GM18873 (cell line): ENCODE results near the gene NKX1-2.
"Not testable (repeated sequence)": the region's sequence is repeated elsewhere in the genome, so short reads cannot be mapped to it uniquely, and the experiment has no call there.

Experiments
- ATAC-seq: cut with Tn5 transposase; IDR thresholded peaks from one replicate; pipeline ENCODE4 v1.9.1; 2021; ENCODE audit warnings: mild to moderate bottlenecking, moderate library complexity, moderate number of reproducible peaks; ENCODE audit not compliant: unreplicated experiment, low FRiP score

NKX1-2 gene

DNA sequence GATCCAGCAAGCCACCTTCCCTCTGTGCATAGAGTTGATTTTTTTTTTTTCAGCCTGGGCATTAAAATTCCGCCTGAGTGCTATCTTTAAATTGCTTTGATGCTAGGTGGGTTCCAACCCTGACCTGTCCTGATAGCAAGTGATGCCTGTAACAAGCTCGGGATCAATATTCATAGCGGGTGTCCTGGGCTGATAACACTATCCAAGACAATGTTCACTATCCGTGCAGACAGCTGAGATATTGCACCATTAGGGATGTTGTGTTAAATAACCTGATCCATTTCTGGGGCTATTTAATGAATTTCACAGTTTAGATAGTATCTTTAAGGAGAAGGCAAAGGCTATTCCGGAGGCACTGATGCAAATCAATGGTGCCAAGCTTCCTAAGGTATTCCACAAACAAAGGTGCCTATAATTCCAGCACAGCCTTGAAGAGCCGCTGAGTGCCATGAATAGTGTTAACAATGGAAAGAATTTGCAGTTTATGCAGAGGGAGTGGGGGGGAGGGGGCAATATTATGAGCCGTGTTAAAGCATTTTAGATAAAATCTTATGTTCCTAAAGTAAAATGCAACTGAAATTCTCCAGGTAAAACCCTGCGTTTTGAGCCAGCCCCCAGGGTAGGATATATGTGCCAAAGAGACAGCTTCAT, 4.2 kb upstream of the NKX1-2 start:
- no peak for ATAC-seq

- ATAC-seq: no peak
These were observed 1.4 kb upstream of the NKX1-2 start for GRCh38 chr10:124451276-124451675.

- no peak for ATAC-seq
These were observed 885 bp upstream of the NKX1-2 start for GRCh38 chr10:124450783-124451057.

GRCh38 chr10:124449170-124450011, 444 bp downstream of the NKX1-2 start:
- no peak for ATAC-seq

DNA sequence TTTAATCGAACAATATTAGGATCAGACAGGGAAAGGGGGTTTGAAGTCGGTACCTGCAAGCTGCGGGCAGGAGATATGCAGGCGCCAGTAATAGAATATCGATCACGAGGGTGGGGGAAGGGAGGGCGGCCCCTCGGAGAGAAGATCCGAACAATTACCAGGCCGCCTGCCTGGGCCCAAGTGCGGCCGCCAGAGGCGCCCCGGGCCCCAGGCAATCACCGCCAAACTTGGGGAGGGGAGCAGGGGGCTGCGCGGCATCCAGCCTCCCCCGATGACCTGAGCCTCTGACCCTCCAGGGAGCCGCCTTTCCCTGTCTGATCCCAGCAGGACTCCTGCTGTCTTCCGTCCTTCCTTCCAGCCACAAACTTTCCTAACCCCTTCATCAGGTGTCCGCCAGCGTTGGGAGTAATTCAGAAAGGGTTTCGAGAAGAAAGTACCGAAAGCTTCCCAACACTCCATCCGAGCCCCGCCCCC, 1.1 kb downstream of the NKX1-2 start:
- ATAC-seq: no peak

- ATAC-seq: no peak
These were observed 1.9 kb downstream of the NKX1-2 start for GRCh38 chr10:124447751-124448466.

DNA sequence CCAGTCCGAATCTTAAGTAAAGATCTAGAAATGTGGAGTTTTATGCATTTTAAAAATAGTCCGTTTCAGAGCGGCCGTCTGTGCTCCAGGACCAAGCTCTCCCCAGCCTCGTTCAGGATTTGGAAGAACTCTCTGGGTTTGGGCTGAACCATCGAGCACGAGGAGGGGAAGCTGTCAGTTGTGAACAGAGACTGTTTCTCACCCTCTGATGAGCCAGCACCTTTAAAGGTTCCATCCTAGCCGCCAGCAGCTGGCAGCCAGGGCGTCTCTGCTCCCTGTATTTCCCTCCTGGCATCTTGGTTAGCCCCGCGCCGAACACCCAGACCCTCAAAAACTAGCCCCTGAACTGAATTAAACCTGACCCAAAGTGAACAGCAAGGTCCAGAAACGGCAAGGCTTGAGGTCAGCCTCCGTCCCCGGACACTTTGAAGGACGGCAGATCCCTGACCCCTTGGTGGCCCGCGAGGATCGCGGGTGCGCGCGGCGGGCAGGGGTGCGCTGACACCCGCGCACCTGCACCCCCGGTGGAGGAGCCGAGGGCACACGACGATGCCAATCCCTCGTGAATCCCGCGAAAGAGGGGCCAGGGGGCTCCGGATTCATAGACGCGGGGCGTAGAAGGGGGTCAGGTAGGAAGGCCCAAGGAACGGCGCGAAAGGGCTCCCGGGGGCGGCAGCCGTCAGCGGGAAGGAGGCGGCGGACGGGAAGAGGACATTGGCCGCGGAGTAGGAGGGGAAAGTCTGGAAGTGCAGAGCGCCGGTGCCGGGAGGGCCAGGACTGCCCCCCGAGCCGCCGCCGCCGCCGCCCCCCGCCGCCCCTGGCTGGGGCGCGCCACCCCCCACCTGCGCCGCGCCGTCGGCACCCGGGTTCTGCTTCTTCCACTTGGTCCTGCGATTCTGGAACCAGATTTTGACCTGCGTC, 2.7 kb downstream of the NKX1-2 start:
- ATAC-seq: no peak

DNA sequence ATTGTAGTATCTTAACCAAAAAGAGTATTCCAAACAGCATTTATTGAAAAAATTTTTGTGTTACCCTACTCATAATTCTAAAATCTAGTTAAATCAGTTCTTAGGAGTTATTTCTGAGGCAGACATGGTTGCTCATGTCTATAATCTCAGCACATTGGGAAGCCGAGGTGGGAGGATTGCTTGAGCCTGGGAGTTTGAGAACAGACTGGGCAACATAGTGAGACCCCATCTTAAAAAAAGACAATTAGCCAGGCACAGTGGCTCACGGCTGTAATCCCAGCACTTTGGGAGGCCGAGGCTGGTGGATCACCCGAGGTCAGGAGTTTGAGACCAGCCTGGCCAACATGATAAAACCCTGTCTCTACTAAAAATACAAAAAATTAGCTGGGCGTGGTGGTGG, 8.1 kb downstream of the NKX1-2 start:
- not testable (repeated sequence) for ATAC-seq

DNA sequence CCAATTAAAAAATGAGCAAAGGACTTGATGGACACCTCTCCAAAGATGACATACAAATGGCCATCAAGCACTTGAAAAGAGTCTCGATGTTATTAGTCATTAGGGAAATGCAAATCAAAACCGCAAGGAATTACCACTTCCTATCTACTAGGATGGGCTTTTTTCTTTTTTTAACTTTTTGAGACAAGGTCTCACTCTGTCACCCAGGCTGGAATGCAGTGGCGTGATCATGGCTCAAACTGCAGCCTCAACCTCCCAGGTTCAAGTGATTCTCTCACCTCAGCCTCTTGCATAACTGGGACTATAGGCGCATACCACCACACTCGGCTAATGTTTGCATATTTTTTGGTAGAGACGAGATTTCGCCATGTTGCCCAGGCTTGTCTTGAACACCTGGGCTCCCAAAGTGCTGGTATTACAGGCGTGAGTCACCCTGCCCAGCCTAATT, 13.6 kb downstream of the NKX1-2 start:
- ATAC-seq: no peak

GRCh38 chr10:124435683-124436082, 14.2 kb downstream of the NKX1-2 start:
- not testable (repeated sequence) for ATAC-seq

GRCh38 chr10:124433461-124433860, 16.4 kb downstream of the NKX1-2 start:
- no peak for ATAC-seq

- ATAC-seq: no peak
These were observed 19.8 kb downstream of the NKX1-2 start for GRCh38 chr10:124430077-124430476.

- ATAC-seq: no peak
These were observed 20.3 kb downstream of the NKX1-2 start for GRCh38 chr10:124429576-124429975.

- ATAC-seq: no peak
These were observed 21.5 kb downstream of the NKX1-2 start for GRCh38 chr10:124428207-124428777.

DNA sequence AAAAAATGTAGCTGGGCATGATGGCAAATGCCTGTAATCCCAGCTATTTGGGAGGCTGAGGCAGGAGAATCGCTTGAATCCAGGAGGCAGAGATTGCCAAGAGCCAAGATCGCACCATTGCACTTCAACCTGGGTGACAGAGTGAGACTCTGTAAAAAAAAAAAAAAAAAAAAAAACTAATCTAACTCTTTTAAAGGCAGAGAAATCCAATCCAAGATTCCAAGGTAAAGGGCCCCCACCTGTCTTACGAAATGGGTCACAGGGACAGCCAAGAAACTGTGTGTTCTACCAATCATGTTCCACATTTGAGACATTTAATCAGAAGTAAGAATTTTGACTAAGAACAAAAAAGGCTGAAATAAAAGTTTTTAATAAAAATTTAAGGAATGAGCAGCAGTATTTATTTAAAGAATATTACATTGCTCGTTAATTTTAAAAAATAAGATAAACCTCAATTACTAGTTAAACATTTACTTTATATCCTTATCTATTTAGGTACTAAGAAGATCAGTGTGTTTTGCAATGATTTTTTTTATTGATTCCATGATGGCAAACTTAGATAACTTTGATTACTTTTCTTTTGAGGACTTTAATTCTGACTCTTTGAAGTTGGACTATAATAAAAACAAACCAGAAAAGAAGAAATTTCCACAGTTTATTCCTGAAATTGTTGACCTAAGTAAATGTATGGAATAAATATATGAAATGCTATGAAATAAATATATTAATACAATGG, 24.4 kb downstream of the NKX1-2 start:
- ATAC-seq: no peak

GRCh38 chr10:124423813-124424212, 26.0 kb downstream of the NKX1-2 start:
- no peak for ATAC-seq

- ATAC-seq: no peak
These were observed 27.1 kb downstream of the NKX1-2 start for GRCh38 chr10:124422742-124423141.

DNA sequence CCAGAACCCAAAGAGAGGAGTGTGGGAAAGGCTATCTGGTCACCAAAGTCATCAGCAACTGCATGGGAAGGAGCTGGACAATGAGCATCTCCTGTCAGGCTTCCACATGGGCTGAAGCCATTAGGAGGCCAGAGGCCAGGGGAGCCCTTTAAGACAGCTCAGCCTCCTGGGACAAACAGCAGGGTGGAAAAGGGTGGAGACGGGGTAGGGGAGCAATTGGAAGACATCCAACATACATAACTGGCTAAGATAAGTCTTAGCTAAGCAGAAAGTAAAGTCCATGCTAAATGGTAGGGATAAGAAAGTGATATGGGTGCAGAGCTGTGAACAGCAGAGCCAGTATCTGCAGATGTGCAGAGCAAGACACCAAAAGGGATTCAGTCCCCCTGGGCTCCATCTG, 29.6 kb downstream of the NKX1-2 start:
- ATAC-seq: no peak

DNA sequence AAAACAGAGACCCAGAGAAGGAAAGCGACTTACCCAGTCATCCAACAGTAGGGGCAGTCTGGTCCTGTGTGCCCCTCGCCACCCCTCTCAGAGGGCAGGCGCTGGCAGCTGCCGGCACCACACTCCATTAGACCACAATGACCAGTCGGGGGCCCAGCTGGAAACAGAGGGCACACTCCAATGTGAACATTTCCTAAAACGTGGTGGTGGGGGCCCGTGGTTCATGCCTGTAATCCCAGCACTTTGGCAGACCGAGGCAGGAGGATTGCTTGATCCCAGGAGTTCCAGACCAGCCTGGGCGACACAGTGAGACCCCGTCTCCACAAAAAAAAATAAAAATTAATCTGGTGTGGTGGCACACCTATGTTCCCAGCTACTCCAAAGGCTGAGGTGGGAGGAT, 30.2 kb downstream of the NKX1-2 start:
- no peak for ATAC-seq
